H1 (cell line): ENCODE measurements around the gene LBP. TPM values are rescaled to one million over a fixed set of nuclear protein-coding genes. Genes with fewer than 3 reads are reported as not detected.

Experiments used
- CTBP2 ChIP-seq: IDR thresholded peaks from 2 replicates; pipeline ENCODE4 v1.7.0; 2011; ENCODE audit warnings: borderline replicate concordance, mild to moderate bottlenecking, moderate library complexity, mixed read lengths, low read length; ENCODE audit not compliant: insufficient read depth, insufficient read length
- NANOG ChIP-seq: IDR thresholded peaks from 2 replicates; pipeline ENCODE4 v1.6.1; 2011; ENCODE audit warnings: low read length, low read depth, mild to moderate bottlenecking, inconsistent platforms; ENCODE audit not compliant: insufficient read depth, poor library complexity, severe bottlenecking
- SUZ12 ChIP-seq: fragments of 200-600 bp; sonication (generic); IDR thresholded peaks from 2 replicates; pipeline ENCODE4 v1.6.1; 2012; ENCODE audit warnings: mild to moderate bottlenecking, inconsistent platforms, low read length, moderate library complexity, mixed read lengths
- polyA plus RNA-seq, 7 experiments: library from polyadenylated mRNA; depleted of rRNA in 3 of 7; stranded (reverse) in 5 of 7; unstranded in 2 of 7; fragments of >200 nt in 5 of 7; fragments of 200-250 nt in 2 of 7; gene quantifications; 1 replicate in 5 of 7; 2 replicates in 1 of 7; 4 replicates in 1 of 7; pipeline versions ENCODE4 v1.2.1 to v1.2.3, GENCODE V29; 2011 to 2013; ENCODE audit warnings: missing spikeins in 2 of 7, mixed read lengths in 2 of 7
- total RNA-seq: library from RNA; stranded (reverse); fragmentation: NEBNext Ultra II Directional; extraction: Animal tissue kit (Norgen Biotek cat#: 25700); gene quantifications from 2 replicates; pipeline ENCODE4 v1.2.1, GENCODE V29; 2021

Gene LBP
- total and polyA plus RNA-seq, 2 of the 8 experiments (the other 6 are each of a cell fraction or from before 2014, with no cell fraction given), result 0.60 to 0.63 TPM

DNA sequence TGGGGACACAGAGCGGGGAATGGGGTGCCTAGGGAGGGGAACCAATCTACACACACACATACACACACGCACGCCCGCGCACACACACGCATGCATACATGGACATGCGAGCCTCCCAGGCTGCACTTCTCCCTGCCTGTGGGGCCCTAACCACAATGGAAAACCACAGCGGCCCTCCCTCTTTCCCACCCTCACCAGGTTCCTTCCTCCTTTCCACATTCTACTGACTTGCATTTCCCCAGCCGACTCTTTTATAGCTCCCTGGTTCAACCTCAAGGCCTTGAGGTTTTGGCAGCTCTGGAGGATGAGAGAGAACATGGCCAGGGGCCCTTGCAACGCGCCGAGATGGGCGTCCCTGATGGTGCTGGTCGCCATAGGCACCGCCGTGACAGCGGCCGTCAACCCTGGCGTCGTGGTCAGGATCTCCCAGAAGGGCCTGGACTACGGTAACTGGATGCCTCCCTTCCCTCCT lies 42.3 kb upstream of the LBP start, which contains the start of gene BPI (continued):
- TF ChIP-seq SUZ12 (no peak), CTBP2 (no peak), NANOG (no peak)
